SK-N-SH treated with all-trans-retinoic acid at 6 μM for 48 hours (cell line): Measurements from ENCODE around the gene BAIAP2L1.
"Not testable (repeated sequence)": the region's sequence is repeated elsewhere in the genome, so short reads cannot be mapped to it uniquely, and the experiment has no call there.

Source experiments
- ATAC-seq: fragments of 200-7000 bp; cut with Tn5 transposase; 3 replicates; pipeline ENCODE4 v1.9.1; 2020; ENCODE audit warnings: mild to moderate bottlenecking, moderate library complexity
- ARNTL ChIP-seq: fragments of 450-650 bp; formaldehyde crosslinking; IDR thresholded peaks from 2 replicates; pipeline ENCODE4 v1.5.0; 2020; ENCODE audit warnings: low read depth, mild to moderate bottlenecking, moderate library complexity, borderline replicate concordance
- BACH2 ChIP-seq: fragments of 250-450 bp; sonication (Bioruptor Pico); IDR thresholded peaks from 2 replicates; pipeline ENCODE4 v1.9.0; 2021; ENCODE audit warnings: mild to moderate bottlenecking, borderline replicate concordance
- CREB5 ChIP-seq: fragments of 250-450 bp; sonication (Bioruptor Pico); IDR thresholded peaks from 2 replicates; pipeline ENCODE4 v1.5.1; 2020; ENCODE audit warnings: low read depth, mild to moderate bottlenecking, moderate library complexity
- CSDC2 ChIP-seq: fragments of 250-450 bp; sonication (Bioruptor Pico); IDR thresholded peaks from 2 replicates; pipeline ENCODE4 v1.5.0; 2020; ENCODE audit warnings: mild to moderate bottlenecking, moderate library complexity
- CSRNP3 ChIP-seq: fragments of 250-450 bp; sonication (Bioruptor Pico); IDR thresholded peaks from 2 replicates; pipeline ENCODE4 v1.5.1; 2021; ENCODE audit warnings: mild to moderate bottlenecking, moderate library complexity
- ESRRG ChIP-seq: fragments of 250-450 bp; sonication (Bioruptor Pico); IDR thresholded peaks from 2 replicates; pipeline ENCODE4 v1.6.1; 2021; ENCODE audit warnings: mild to moderate bottlenecking
- GLIS3 ChIP-seq: fragments of 250-450 bp; sonication (Bioruptor Pico); IDR thresholded peaks from 2 replicates; pipeline ENCODE4 v1.5.0; 2020; ENCODE audit warnings: mild to moderate bottlenecking, moderate library complexity
- ISL1 ChIP-seq: fragments of 250-450 bp; sonication (Bioruptor Pico); IDR thresholded peaks from 2 replicates; pipeline ENCODE4 v2.1.2; 2022; ENCODE audit warnings: mild to moderate bottlenecking, moderate library complexity
- PATZ1 ChIP-seq: fragments of 250-450 bp; sonication (Bioruptor Pico); IDR thresholded peaks from 2 replicates; pipeline ENCODE4 v1.8.0; 2020; ENCODE audit warnings: mild to moderate bottlenecking, moderate library complexity, borderline replicate concordance
- POU6F1 ChIP-seq: fragments of 250-450 bp; sonication (Bioruptor Pico); IDR thresholded peaks from 2 replicates; pipeline ENCODE4 v1.8.0; 2021; ENCODE audit warnings: low read depth, mild to moderate bottlenecking, moderate library complexity, borderline replicate concordance
- PPARA ChIP-seq: fragments of 250-450 bp; sonication (Bioruptor Pico); IDR thresholded peaks from 2 replicates; pipeline ENCODE4 v1.5.0; 2020; ENCODE audit warnings: mild to moderate bottlenecking, borderline replicate concordance
- RARB ChIP-seq: fragments of 250-450 bp; sonication (Bioruptor Pico); IDR thresholded peaks from 2 replicates; pipeline ENCODE4 v1.8.0; 2021; ENCODE audit warnings: mild to moderate bottlenecking, moderate library complexity
- SNAI2 ChIP-seq: fragments of 250-450 bp; sonication (Bioruptor Pico); IDR thresholded peaks from 2 replicates; pipeline ENCODE4 v1.5.0; 2020; ENCODE audit warnings: mild to moderate bottlenecking, moderate library complexity
- TOX ChIP-seq: fragments of 250-450 bp; sonication (Bioruptor Pico); IDR thresholded peaks from 2 replicates; pipeline ENCODE4 v1.8.0; 2021; ENCODE audit warnings: mild to moderate bottlenecking, moderate library complexity, borderline replicate concordance
- ZFP3 ChIP-seq: fragments of 250-450 bp; sonication (Bioruptor Pico); IDR thresholded peaks from 2 replicates; pipeline ENCODE4 v1.5.0; 2020; ENCODE audit warnings: mild to moderate bottlenecking, moderate library complexity
- ZFP30 ChIP-seq: fragments of 450-650 bp; formaldehyde crosslinking; IDR thresholded peaks from 2 replicates; pipeline ENCODE4 v1.5.0; 2022; ENCODE audit warnings: mild to moderate bottlenecking, moderate library complexity
- ZNF565 ChIP-seq: fragments of 450-650 bp; formaldehyde crosslinking; conservative IDR thresholded peaks from 2 replicates; pipeline ENCODE4 v1.5.0; 2020; ENCODE audit warnings: low read depth, mild to moderate bottlenecking, moderate library complexity
- ZNF70 ChIP-seq: fragments of 450-650 bp; formaldehyde crosslinking; IDR thresholded peaks from 2 replicates; pipeline ENCODE4 v1.5.0; 2020; ENCODE audit warnings: mild to moderate bottlenecking, moderate library complexity
- ZNF8 ChIP-seq: fragments of 450-650 bp; formaldehyde crosslinking; IDR thresholded peaks from 2 replicates; pipeline ENCODE4 v1.5.0; 2020; ENCODE audit warnings: mild to moderate bottlenecking, moderate library complexity

Gene BAIAP2L1

GRCh38 chr7:98400542-98401340 is at the start of gene BAIAP2L1:
Gene BAIAP2L1, minus strand, starts transcription at chr7:98401090. Its CDS starts 238 bp downstream, at chr7:98400852.
- peak; percentile 87 for ATAC-seq
- TF ChIP-seq ZFP3 (CRISPR knock-in tag), result 0 out of 2 replicates have a peak, but pooled peaks have one; percentile 47
- no peak for TF ChIP-seq BACH2 (CRISPR knock-in tag)
- TF ChIP-seq CSDC2 (CRISPR knock-in tag), result peak; percentile 62; the same call in 1 of the 2 replicates
- TF ChIP-seq, all 23 proteins: peak for 2

GRCh38 chr7:98448766-98449165 is 47.9 kb upstream of the BAIAP2L1 start:
- ATAC-seq, result no peak

GRCh38 chr7:98440992-98441391 is 40.1 kb upstream of the BAIAP2L1 start:
- not testable (repeated sequence) for ATAC-seq

More at GRCh38 chr7:98448766-98449165, 47.9 kb upstream of the BAIAP2L1 start:
- TF ChIP-seq ZNF8 (CRISPR knock-in tag) (no peak), PPARA (CRISPR knock-in tag) (no peak), CREB5 (CRISPR knock-in tag) (no peak), ZFP30 (no peak), ARNTL (CRISPR knock-in tag) (no peak), PATZ1 (CRISPR knock-in tag) (no peak), CSRNP3 (CRISPR knock-in tag) (no peak), CSDC2 (CRISPR knock-in tag) (no peak), RARB (CRISPR knock-in tag) (no peak), BACH2 (CRISPR knock-in tag) (no peak), ESRRG (CRISPR knock-in tag) (no peak), SNAI2 (CRISPR knock-in tag) (no peak), GLIS3 (no peak), ZFP3 (CRISPR knock-in tag) (no peak)

- no peak for ATAC-seq
- no peak for TF ChIP-seq SNAI2 (CRISPR knock-in tag)
- TF ChIP-seq ZFP3 (CRISPR knock-in tag), result no peak
- TF ChIP-seq PPARA (CRISPR knock-in tag), result no peak
- TF ChIP-seq ZNF565 (CRISPR knock-in tag), result no peak
- TF ChIP-seq CSRNP3 (CRISPR knock-in tag), result no peak
- no peak for TF ChIP-seq CSDC2 (CRISPR knock-in tag)
- TF ChIP-seq ZNF8 (CRISPR knock-in tag), result no peak
- TF ChIP-seq ZNF70 (CRISPR knock-in tag), result no peak
- TF ChIP-seq TOX (CRISPR knock-in tag), result no peak
- TF ChIP-seq POU6F1, result no peak
- no peak for TF ChIP-seq ISL1 (CRISPR knock-in tag)
- no peak for TF ChIP-seq ARNTL (CRISPR knock-in tag)
These were observed 38.6 kb upstream of the BAIAP2L1 start for GRCh38 chr7:98439484-98439883.
